Suprapubic skin (tissue), 4 donors: Measurements from ENCODE around the gene JKAMP. TPM values are rescaled to one million over a fixed set of nuclear protein-coding genes. Genes with fewer than 3 reads are reported as not detected.

ENCODE experiments used
- DNase-seq, 2 donors: peaks; one replicate each; pipeline ENCODE4 v3.0.0-alpha.2; 2019; ENCODE audit warnings: low spot score in 2 of 2
- H3K27ac ChIP-seq: fragments of 200-600 bp; sonication (generic); one replicate; pipeline ENCODE4 v1.5.1; 2019
- H3K27me3 ChIP-seq: fragments of 200-600 bp; sonication (generic); one replicate; pipeline ENCODE4 v1.5.1; 2019
- H3K36me3 ChIP-seq: fragments of 200-600 bp; sonication (generic); one replicate; pipeline ENCODE4 v1.5.1; 2019
- H3K4me1 ChIP-seq: fragments of 200-600 bp; sonication (generic); one replicate; pipeline ENCODE4 v1.5.1; 2019
- H3K4me3 ChIP-seq: fragments of 200-600 bp; sonication (generic); one replicate; pipeline ENCODE4 v1.5.1; 2019; ENCODE audit warnings: mild to moderate bottlenecking
- H3K9me3 ChIP-seq: fragments of 200-600 bp; sonication (generic); one replicate; pipeline ENCODE4 v1.5.1; 2019
- EP300 ChIP-seq: sonication (generic); formaldehyde crosslinking; IDR thresholded peaks from one replicate; pipeline ENCODE4 v1.6.1; 2017; ENCODE audit warnings: antibody characterized with exemption
- POLR2A ChIP-seq, 2 donors: fragments of 450-650 bp; IDR thresholded peaks; one replicate each; pipeline ENCODE4 v1.6.1; 2017; ENCODE audit warnings: antibody characterized with exemption in 2 of 2, mild to moderate bottlenecking in 2 of 2, moderate library complexity in 2 of 2
- POLR2AphosphoS5 ChIP-seq, 3 donors: sonication (generic); formaldehyde crosslinking; IDR thresholded peaks; one replicate each; pipeline ENCODE4 v1.6.1; 2017; ENCODE audit warnings: antibody characterized with exemption in 3 of 3
- WGBS: methylation state at CpG from one replicate; pipeline ENCODE4 v1.1.5; 2018; 5-methylcytosine and 5-hydroxymethylcytosine counted together
- total RNA-seq, 4 donors: library from RNA; depleted of rRNA; stranded (reverse); fragments of >200 nt; gene quantifications; one replicate each; pipeline ENCODE4 v1.1.0, GENCODE V29; 2016
- TF ChIP-seq, protein P1 (sequence below), 2 donors: fragments of 200-600 bp in 1 of 2; fragments of 450-650 bp in 1 of 2; sonication (generic) in 1 of 2; IDR thresholded peaks; one replicate each; pipeline ENCODE4 v1.5.1; 2016 to 2019; ENCODE audit warnings: antibody characterized with exemption in 2 of 2, mild to moderate bottlenecking in 1 of 2, moderate library complexity in 1 of 2

The JKAMP gene
- total RNA-seq, 4 donors from 2014 or later: 49.8 to 56.7 (median 53.5) TPM

DNA sequence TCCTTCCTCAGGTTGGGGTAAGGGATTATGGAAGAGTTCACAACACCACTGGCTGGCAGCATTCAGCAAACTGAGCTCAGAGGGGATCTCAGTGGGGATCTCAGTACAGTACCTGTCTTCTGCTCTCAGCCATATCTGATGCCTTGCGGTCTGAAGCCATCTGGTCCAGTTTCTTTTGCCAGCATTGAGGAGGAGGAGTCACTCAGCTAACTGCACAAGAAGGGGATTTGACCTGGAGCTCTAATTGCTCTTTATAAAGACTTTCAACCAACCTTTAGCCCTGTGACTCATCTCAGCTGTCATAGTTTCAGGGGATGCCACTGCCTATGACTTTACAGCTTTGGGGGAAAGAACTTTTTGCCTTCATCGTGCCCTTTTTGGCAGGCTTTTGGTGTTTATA is 44.9 kb downstream of the JKAMP start:
- no peak for DNase-seq
- no peaks in the 10 kb centered on the region for H3K4me1 ChIP-seq
- no peaks in the 10 kb centered on the region for H3K36me3 ChIP-seq
- H3K27ac ChIP-seq: no peak overlapping the region
- H3K4me3 ChIP-seq: no peak overlapping the region
- H3K27me3 ChIP-seq: no peaks in the 10 kb centered on the region
- no peaks in the 10 kb centered on the region for H3K9me3 ChIP-seq
- TF ChIP-seq POLR2A (IDR thresholded peaks at IDR 0.05) (no peak), POLR2AphosphoS5 (IDR thresholded peaks at IDR 0.05) (no peak), EP300 (no peak)
- TF ChIP-seq, protein P1, sequence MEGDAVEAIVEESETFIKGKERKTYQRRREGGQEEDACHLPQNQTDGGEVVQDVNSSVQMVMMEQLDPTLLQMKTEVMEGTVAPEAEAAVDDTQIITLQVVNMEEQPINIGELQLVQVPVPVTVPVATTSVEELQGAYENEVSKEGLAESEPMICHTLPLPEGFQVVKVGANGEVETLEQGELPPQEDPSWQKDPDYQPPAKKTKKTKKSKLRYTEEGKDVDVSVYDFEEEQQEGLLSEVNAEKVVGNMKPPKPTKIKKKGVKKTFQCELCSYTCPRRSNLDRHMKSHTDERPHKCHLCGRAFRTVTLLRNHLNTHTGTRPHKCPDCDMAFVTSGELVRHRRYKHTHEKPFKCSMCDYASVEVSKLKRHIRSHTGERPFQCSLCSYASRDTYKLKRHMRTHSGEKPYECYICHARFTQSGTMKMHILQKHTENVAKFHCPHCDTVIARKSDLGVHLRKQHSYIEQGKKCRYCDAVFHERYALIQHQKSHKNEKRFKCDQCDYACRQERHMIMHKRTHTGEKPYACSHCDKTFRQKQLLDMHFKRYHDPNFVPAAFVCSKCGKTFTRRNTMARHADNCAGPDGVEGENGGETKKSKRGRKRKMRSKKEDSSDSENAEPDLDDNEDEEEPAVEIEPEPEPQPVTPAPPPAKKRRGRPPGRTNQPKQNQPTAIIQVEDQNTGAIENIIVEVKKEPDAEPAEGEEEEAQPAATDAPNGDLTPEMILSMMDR (IDR thresholded peaks at IDR 0.05): no peak
- WGBS: 73% methylated on average over 2 of the region's 2 CpGs

DNA sequence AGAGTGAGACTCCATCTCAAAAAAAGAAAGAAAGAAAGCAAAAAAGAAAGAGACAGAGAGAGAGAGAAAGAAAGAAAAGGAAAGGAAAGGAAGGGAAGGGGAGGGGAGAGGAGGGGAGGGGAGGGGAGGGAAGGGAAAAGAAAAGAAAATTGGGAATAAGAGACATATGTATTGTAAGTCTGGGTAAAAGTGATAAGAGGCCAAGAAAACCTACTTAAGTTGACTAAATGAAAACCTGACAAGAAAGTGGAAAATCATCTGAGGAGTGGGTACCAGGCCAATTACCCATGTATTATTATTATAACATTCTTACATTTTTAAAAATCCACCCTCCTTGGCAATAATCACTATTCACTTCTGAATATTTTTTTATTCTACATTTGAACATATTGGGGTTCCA is 46.0 kb downstream of the JKAMP start:
- DNase-seq: no peak
- Histone ChIP-seq H3K27me3 (no peaks in the 10 kb centered on the region), H3K36me3 (no peaks in the 10 kb centered on the region), H3K27ac (no peak overlapping the region), H3K4me1 (no peaks in the 10 kb centered on the region), H3K4me3 (no peak overlapping the region), H3K9me3 (no peaks in the 10 kb centered on the region)
- TF ChIP-seq, protein P1 (IDR thresholded peaks at IDR 0.05): no peak
- TF ChIP-seq POLR2A (IDR thresholded peaks at IDR 0.05): no peak
- TF ChIP-seq POLR2AphosphoS5 (IDR thresholded peaks at IDR 0.05): no peak
- TF ChIP-seq EP300: no peak

DNA sequence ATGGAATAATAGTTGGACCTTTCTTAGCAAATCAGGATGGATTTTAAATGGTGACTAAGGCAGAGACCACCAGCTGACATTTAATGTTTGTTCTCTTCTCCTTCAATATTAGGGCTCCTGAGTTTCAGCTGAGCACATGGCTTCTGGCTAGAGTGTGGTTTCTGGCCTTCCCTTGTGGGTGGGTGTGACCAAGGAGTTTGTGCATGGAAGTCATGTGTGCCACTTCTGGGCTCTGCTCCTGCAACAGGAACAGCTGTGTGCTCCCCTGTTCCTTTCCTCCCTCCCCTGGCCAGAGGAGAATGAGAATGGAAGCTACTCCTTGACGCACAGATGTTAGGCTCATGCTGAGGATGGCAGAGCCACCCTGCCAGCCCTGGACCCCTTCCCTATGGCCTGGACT is 48.1 kb downstream of the JKAMP start:
- H3K27ac ChIP-seq: no peak overlapping the region
- H3K4me3 ChIP-seq: no peak overlapping the region
- DNase-seq: no peak
- H3K9me3 ChIP-seq: no peaks in the 10 kb centered on the region
- no peaks in the 10 kb centered on the region for H3K36me3 ChIP-seq
- no peaks in the 10 kb centered on the region for H3K27me3 ChIP-seq
- WGBS: 69% methylated on average over 1 of the region's 1 CpG
- TF ChIP-seq POLR2A (IDR thresholded peaks at IDR 0.05): no peak
- TF ChIP-seq POLR2AphosphoS5 (IDR thresholded peaks at IDR 0.05): no peak
- no peak for TF ChIP-seq EP300
- TF ChIP-seq, protein P1 (IDR thresholded peaks at IDR 0.05): no peak
- H3K4me1 ChIP-seq: no peaks in the 10 kb centered on the region

DNA sequence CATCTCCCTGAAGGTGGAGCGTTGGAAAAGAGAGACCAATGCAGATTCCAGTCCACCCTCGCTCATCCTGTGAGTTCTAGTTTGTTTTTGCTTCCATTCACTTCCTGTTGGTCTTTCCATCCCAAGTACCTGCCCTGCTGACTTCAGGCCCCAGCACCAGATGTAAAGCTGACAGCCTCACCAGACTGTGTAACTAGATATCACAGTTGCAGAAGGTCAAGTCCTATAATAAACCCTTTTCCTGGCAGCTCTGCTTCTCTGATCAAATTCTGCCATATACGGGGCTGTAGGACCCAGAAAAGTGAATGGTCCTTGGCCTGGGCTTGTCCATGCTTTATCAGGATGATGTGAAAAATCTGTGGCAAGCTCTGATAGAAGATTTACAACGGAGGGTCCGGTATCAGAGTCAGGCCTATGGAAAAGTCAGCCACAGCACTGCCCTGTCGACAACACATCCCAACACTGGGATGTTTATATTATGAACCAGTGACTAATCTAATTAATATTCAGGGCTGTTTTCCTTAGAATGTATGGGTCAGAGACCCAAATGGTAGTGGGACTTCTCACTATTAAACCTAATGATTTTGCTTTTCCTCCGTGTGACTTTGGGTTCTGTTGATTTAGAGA is 50.2 kb downstream of the JKAMP start:
- Histone ChIP-seq H3K27me3 (no peaks in the 10 kb centered on the region), H3K27ac (no peak overlapping the region), H3K9me3 (no peaks in the 10 kb centered on the region), H3K36me3 (no peaks in the 10 kb centered on the region), H3K4me3 (no peak overlapping the region), H3K4me1 (no peaks in the 10 kb centered on the region)
- WGBS: 76% methylated on average over 7 of the region's 7 CpGs
- no peak for DNase-seq
- no peak for TF ChIP-seq POLR2AphosphoS5 (IDR thresholded peaks at IDR 0.05)
- no peak for TF ChIP-seq POLR2A (IDR thresholded peaks at IDR 0.05)
- TF ChIP-seq, protein P1 (IDR thresholded peaks at IDR 0.05): no peak
- no peak for TF ChIP-seq EP300

DNA sequence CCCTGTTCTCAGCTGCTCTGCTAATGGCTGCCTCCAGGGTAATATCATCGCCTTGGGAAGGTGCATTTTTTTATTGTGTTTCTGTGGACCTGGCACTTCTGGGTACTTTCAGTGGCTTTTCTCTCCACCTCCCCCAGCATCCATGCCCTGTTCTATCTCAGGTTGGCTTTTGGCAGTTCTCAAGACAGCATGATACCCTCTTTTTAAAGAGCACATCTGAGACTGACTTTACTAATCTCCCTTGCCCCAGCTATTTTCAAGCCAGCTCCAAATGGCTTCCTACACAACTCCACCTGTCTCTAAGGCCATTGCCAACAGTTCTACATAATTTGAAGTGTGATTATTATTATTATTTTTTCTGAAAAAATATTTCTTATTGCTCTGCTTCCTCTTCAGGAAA is 53.2 kb downstream of the JKAMP start:
- Histone ChIP-seq H3K4me1 (no peaks in the 10 kb centered on the region), H3K4me3 (no peak overlapping the region), H3K27ac (no peak overlapping the region), H3K27me3 (no peaks in the 10 kb centered on the region), H3K9me3 (no peaks in the 10 kb centered on the region), H3K36me3 (no peaks in the 10 kb centered on the region)
- WGBS: 86% methylated on average over 1 of the region's 1 CpG
- DNase-seq: no peak
- TF ChIP-seq EP300 (no peak), POLR2AphosphoS5 (IDR thresholded peaks at IDR 0.05) (no peak), POLR2A (IDR thresholded peaks at IDR 0.05) (no peak)

DNA sequence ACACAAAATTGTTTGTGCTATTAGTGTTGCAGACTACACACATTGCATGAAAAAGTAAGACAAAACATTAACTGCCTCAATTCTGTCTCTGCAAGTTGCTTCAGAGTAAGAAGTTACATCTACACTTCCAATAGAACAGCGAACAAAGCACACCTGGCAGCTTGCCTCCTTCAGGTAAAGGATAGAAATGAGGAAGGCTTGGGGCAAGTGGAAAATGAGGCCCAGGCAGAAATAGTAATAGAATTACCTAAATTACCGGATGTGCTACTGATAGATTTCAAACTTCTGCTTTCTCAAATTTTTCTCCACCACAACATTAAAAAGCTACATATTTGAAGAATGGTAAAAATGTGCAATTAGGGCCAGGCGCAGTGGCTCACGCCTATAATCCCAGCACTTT is 54.6 kb downstream of the JKAMP start:
- TF ChIP-seq POLR2AphosphoS5 (IDR thresholded peaks at IDR 0.05): no peak
- TF ChIP-seq, protein P1 (IDR thresholded peaks at IDR 0.05): no peak
- TF ChIP-seq EP300: no peak
- no peak for TF ChIP-seq POLR2A (IDR thresholded peaks at IDR 0.05)

More for the DNA sequence above, 54.6 kb downstream of the JKAMP start:
- no peaks in the 10 kb centered on the region for H3K36me3 ChIP-seq
- no peaks in the 10 kb centered on the region for H3K9me3 ChIP-seq
- H3K27ac ChIP-seq: no peak overlapping the region
- no peaks in the 10 kb centered on the region for H3K4me1 ChIP-seq
- no peak for DNase-seq
- H3K4me3 ChIP-seq: no peak overlapping the region
- 62% methylated on average over 4 of the region's 4 CpGs for WGBS
- no peaks in the 10 kb centered on the region for H3K27me3 ChIP-seq
